ENCODE data around the gene GLI1.
A peak's percentile ranks its signal among the peaks of the same experiment; 100 is the strongest.
"Not testable (repeated sequence)": the region's sequence is repeated elsewhere in the genome, so short reads cannot be mapped to it uniquely, and the experiment has no call there.

GLI1 gene

DNA sequence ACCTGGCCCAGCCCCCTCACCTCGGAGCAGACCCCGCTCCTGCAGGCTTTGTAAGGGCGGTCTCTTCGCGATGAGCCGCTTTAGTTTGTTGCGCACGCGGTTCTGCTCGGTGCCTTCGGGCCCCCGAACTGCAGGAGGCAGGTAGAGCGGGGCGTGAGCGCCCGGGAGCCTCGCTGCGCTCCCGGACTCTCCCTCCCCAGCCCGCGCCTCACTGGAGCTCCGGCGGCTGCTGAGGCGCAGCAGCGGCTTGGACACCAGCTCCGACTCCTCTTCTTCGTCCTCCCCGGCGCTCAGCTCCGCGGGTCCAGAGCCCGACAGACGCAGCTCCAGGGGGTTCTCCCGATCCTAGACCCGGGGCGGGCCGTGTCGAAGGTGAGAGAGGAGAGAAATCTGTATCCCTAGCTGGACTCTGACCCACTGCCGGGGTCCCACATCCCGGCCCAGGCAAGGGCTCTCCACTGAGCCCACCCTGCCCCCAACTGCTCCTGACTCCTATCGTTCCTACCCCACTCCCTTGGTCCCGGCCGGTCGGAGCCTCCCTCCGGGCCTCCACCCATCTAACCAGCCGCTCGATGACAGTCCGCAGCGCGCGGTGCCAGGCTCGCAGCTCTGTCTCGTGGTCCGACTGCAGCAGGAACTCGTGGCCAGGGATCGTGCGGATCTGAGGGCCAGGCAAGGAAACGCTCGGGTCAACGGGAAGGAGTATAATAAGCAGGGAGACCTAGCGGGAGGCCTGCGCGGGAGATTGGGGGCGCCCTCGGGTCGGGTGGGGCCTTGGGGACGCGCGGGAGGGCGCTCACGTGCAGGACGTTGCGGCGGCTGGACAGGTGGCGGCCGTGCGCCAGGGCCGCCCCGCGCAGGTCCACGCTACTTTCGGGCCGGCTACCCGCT lies 15.9 kb downstream of the GLI1 start:
- DNase-seq (ENCODE audit: low read depth in 3 of 3), result no peak

DNA sequence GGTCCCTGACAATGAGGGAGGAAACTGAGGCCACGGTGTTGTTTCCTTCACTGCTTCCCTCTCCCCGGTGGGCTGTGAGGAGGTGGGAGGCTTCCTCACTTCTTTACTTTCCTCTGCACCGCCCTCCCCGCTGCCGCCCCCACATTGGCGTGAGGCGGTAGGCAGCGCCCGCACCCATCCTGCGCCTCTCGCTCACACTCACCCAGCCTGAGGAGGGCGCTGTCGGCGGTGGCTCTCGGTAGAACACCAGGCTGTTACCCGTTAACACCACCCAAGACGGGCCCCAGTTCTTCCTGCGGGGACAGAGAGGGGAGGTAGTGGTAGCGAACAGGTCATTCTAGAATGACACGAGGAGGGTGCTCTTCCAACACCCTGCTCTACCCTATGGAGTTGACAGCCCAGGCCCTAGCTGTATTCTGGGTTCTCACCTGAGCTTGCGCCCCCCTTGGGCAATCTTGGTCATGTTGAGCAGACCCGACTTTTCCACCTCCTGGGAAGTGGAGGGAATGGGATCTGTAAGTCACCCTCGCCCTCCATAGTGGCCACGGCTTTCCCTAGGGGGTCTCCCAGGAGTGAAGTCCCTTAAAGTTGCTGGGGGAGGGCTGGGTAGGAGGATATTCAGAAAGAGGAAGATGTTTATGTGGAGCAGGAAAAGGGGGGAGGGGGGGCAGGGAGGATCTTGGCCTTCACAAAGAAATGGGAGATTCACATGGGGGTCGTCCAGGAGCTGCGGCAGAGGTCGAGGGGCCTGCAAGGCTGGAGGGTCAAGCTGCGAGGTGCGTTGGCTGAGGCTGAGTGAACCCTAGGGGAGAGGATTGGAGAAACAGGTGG lies 16.8 kb downstream of the GLI1 start:
- peak in 2 of 3 experiments; percentile 48 to 53 for DNase-seq (ENCODE audit: low read depth in 3 of 3)

DNA sequence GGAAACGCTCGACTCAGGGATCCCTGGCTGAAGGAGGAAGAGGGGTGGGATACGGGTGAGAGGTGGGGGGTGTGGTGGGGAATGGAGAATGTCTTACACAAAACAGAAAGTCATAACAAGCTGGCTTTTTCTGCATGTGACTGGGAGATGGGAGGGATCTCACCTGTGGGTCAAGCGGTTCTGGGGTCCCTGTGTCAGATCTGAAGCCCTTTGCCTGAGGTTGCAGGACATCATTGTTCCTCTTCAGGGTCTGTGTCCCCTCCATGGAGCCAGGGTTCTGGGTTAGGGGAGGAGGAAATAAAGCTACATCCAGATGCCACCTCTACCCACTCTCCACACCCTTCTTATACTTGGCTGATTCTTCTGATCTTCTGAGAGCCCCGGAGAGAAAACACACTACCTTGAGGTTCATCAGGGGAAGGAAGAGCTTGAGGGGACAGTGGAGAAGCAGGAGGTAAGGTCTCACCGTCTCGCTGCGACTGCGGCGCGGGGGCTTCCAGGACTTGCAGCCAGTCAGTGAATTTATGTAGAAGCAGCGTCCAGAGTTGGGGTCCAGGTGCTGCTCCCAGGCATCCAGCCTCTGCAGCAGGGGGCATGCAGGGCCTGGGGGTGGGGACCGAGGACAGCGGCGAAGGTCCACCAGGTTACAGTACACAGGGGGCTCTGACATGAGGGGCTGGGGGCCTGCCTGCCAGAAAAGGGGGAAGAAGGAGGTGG lies 17.6 kb downstream of the GLI1 start:
- DNase-seq (ENCODE audit: low read depth in 3 of 3), result no peak

DNA sequence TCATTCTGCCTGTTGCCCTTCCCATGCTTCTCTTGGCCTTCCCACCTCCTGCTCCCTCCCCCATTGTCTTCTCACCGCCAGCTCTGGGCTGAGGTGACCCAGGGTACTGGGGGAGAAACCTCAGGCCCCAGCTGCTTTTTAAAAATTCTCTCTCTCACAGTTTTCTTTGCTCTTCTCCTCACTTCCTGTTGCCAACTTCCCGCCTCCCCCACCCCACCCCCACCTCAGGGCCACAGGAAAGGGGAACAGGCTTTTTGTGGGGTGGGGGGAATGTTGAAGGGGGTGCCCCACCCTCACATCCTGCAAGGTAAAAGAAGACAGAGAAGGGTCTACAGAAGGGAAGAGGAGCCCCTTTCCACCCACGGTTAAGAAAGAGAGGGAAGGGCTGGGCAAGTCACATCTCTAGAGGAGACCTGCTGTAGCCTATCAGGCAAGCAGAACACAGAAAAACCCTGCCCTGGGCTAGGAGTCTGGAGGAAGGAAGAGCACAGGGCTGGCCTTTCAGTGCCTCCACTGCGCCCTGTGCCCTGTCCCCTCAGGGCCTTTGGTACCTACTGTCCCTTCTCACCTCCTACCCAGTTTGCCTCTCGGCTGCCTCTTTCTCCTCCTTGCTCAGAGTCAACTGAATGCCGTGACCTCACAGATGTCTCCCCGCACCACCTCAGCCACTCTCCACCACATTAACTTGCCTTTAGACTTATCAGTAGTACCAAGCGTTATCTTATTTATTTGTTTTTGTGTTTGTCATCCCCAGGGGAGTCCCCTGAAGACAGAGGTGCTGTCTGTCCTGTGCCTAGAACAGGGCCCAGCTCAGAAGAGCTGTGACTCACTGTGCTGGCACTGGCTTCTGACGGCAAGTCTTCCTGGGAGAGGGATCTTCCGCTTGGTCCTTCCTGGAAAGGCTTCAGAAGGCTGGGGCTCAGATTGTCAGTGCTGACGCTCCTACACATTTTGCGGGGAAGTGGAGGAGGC lies 18.4 kb downstream of the GLI1 start:
- DNase-seq (ENCODE audit: low read depth in 3 of 3), result peak in 1 of 3 experiments; percentile 40

DNA sequence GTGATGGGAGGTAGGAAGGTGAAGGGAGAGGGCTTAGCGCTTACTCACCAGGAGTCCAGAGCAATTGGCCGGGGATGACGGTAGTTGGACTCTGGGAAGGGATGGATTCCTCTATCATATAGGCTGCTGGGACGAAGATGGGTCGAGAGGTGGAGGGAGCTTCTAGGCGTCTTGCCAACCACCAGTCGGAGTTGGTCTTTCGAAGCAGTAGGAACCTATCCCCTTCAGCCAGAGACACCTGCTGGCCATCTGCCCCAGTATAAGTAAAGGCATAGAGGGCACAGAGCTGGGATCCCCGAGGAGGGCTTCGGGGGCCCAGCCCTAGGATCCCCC lies 19.4 kb downstream of the GLI1 start:
- DNase-seq (ENCODE audit: low read depth in 3 of 3), result peak in 1 of 3 experiments; percentile 11

DNA sequence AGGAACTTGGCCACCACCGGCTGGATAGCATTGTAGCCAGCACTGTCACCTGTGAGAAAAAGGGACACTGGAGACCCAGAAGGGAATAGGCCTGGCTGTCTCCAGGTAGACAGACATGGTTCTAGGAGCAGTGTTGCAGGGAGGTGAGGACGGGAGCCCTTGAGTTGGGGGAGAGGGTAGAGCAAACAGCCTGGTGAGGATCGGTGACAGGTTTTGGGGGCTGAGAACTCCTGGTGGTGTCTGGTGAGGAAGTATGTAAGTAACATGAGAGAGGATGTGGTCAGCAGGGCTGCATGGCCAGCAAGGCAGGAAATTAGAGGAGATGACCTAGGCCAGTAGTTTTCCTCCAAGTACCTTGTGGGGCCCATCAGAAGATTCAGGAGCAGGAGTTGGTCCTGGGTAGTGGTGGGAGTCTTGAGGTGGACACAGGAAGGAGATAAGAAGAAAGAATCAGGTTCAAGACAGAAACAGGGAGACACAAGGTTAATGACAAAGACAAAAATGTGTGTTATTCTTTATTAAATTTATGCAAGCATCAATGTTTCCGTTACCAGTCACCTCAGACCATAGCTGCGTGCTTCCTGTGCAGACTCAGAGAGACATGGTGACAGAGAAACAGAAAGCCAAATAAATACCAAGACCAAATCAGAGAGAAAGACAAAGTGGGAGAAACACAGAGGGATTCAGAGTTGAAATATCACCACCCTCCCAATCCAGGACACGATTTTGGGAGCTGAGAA lies 20.0 kb downstream of the GLI1 start, which contains the start of gene ARHGAP9:
TSS of gene ARHGAP9 (minus strand) at position 491 of the 740 bp plus-strand sequence. CDS start at position 31, 460 bp downstream.
- peak in 1 of 3 experiments; percentile 22 for DNase-seq (ENCODE audit: low read depth in 3 of 3)

DNA sequence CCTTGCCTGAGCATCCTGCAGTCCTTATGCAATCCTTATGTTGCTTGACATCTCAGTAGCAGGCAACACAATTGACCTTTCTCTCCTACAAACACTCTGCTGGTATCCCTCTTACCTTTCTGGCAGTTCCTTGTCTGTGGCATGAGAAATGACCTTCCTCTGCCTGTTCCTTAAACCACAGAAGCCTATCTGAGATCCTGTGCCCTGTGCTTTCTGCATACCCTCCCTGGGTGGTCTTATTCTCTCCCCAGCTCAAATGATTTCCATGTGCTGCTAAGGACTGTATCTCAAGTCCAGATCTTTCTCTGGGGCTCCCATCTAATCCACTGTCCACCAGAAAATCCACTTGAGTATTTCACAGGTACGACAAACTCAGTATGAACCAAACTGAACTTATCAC lies 22.1 kb downstream of the GLI1 start:
- DNase-seq (ENCODE audit: low read depth in 3 of 3), result no peak

DNA sequence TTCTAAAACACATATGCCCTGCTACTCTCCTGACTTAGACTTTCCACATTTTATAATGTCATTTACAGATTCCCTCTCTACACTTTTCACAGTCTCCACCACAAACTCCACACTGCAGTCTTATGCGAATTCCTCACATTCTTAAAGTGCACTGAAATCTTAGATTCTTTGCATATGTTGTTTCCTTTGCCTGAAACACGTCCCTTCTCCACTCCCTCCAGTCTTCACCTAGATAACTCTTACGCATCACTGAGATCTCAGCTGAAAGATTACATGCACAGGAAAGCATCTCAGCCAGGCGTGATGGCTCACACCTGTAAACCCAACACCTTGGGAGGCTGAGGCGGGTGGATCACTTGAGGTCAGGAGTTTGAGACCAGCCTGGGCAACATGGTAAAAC lies 23.9 kb downstream of the GLI1 start:
- DNase-seq (ENCODE audit: low read depth in 3 of 3), result no peak

DNA sequence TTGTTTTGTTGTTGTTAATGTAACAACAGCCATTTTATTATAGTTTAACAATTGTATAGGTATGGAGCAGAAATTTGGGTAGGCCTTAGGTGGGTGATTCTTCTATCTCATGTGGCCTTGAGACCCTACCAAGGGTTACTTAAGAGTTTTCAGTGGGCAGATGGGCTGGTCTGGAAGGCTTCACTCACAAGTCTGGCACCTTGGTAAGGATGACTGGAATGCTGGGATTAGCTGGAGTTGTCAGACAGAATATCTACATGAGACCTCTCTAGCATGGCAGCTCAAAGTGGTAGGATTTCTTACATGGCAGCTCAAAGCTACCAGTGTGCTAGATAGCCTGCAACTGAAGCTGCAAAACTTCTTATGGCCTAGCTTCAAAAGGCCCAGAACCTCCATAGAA lies 26.1 kb downstream of the GLI1 start:
- DNase-seq (ENCODE audit: low read depth in 3 of 3), result no peak

DNA sequence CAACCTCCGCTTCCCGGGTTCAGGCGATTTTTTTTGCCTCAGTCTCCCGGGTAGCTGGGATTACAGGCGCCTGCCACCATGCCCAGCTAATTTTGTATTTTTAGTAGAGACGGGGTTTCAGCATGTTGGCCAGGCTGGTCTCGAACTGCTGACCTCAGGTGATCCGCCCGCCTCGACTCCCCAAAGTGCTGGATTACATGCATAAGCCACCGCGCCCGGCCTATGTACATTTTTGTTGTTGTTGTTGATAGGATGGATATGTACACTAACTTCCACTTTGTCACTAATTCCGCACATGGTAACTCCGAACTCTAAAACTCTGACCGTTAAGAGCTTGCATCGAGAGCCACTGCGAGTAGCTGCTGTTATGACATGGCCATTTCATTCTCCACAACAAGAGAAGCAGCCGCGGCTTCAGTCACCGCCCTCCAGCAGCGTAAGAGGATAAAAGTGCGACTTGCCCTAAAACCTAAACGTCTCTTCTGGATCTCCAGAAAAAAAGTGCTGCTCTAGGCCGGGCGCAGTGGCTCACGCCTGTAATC lies 27.5 kb downstream of the GLI1 start:
- DNase-seq (ENCODE audit: low read depth in 3 of 3), result no peak

DNA sequence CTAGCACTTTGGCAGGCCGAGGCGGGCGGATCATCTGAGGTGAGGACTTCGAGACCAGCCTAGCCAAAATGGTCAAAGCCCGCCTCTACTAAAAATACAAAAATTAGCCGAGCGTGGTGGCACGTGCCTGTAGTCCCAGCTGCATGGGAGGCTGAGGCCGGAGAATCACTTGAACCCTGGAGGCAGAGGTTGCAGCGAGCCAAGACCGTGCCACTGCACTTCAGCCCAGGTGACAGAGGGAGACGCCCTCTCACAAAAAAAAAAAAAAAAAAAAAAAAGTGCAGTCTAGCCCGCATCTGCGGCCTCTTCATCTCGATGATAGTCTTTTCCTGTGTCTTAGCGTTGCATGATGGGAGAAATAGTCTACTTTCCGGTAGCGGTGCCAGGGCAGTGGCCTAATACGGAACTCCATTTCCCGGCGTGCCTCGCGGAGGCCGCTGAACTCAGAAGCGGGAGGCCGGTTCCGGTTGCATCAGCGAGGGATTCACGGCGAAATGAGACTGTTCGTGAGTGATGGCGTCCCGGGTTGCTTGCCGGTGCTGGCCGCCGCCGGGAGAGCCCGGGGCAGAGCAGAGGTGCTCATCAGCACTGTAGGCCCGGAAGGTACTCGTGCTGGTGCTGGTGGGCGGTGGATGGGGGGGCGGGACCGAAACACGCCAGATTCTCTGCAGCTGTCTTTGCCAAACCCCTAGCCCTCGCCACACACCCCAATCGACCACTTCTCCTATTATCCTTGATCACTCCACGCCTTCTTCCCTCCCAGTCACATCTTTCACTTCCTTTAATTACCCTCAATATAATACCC lies 28.2 kb downstream of the GLI1 start, which contains the start of gene MARS1:
TSS of gene MARS1 (plus strand) at position 472 of the 805 bp plus-strand sequence. CDS start at position 495, 23 bp downstream.
- peak; percentile 69 to 86 (median 85) for DNase-seq (ENCODE audit: low read depth in 3 of 3)

DNA sequence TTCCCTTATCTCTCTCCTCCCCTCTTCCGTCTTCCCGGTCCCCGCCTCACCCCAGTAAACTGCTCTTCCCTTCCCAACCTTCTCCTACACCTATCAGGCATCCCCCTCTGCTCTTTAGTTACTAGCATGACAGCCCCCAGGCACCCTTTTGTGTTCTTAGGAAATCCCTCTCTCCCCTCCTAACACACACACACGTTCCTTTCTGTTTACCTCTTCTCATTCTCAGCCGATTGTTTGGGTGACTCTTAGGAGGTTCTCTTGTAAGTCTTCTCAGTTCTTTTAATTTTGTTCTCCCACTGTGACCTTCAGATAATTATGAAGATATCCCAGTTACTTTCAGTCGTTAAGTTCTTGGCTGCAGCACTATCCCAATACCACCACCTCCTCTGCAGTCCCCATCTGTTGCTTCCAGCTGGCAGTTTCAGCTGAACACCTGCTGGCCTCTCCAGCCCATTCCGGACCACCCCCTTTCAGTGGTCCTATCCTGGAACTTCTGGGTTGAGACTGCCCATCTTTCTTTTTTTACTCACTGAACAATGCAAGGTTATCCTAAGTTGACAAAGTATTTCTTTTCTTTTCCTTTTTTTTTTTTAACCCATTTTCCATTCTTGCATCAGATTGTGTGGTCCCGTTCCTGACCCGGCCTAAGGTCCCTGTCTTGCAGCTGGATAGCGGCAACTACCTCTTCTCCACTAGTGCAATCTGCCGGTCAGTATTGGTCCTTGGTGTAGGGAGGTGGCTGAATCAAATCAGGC lies 29.0 kb downstream of the GLI1 start:
- no peak for DNase-seq (ENCODE audit: low read depth in 3 of 3)

DNA sequence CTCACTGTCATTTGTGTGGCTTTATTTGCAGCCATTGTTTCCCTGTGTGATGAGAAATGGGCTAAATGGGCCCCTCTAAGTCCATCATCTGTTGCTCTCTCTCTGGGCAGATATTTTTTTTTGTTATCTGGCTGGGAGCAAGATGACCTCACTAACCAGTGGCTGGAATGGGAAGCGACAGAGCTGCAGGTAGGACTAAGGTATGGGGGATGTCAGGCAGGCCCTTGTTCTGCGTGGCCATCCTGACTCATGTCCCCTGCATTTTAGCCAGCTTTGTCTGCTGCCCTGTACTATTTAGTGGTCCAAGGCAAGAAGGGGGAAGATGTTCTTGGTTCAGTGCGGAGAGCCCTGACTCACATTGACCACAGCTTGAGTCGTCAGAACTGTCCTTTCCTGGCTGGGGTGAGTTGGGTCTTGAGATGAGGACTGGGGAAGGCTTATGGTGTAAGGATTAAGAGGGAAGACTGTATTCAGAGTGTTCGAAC lies 29.6 kb downstream of the GLI1 start:
- DNase-seq (ENCODE audit: low read depth in 3 of 3), result no peak

DNA sequence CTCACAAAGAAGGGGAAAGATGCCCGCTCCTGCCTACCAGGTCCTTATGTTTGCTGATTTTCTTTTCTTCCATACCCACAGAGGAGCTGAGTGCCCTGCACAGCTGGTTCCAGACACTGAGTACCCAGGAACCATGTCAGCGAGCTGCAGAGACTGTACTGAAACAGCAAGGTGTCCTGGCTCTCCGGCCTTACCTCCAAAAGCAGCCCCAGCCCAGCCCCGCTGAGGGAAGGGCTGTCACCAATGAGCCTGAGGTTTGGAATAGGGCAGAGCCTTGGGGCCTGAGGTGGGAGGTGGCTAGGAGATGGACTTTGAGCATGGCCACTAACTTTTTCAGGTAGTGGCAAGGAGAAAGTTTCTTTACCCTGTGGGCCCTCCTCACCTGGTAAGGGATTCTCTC lies 30.5 kb downstream of the GLI1 start:
- DNase-seq (ENCODE audit: low read depth in 3 of 3), result no peak

DNA sequence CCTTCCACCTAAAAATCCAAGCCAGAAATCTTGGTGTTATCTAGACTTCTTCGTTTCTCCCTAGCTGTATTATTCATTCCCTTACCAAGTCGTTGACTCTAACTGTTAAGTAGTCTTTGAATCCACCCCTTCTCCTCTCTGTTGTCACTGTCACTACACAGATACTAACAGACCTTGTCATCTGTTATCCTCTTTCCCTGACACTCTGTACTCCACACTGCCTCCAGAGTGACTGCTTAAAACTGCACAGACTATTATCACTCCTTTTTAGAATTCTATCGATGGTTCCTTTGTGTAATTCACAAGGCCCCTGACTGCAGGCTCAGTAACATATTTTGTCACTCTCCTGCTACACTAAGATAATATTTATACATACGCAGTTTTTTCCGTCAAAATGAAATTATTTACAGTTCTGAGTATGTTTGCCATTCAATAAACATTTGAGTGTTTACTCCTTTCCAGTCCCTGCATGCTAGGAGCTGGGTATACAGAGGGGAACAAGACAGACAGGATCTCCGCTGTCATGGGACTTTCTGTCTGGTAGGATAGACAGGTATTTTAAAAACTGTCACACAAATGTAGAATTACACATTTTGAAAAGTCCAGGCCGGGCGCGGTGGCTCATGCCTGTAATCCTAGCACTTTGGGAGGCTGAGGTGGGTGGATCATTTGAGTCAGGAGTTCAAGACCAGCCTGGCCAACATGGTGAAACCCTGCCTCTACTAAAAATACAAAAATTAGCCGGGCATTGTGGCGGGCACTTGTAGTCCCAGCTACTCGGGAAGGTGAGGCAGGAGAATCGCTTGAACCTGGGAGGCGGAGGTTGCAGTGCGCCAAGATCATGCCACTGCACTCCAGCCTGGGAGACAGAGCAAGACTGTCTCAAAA lies 32.1 kb downstream of the GLI1 start:
- no peak for DNase-seq (ENCODE audit: low read depth in 3 of 3)

DNA sequence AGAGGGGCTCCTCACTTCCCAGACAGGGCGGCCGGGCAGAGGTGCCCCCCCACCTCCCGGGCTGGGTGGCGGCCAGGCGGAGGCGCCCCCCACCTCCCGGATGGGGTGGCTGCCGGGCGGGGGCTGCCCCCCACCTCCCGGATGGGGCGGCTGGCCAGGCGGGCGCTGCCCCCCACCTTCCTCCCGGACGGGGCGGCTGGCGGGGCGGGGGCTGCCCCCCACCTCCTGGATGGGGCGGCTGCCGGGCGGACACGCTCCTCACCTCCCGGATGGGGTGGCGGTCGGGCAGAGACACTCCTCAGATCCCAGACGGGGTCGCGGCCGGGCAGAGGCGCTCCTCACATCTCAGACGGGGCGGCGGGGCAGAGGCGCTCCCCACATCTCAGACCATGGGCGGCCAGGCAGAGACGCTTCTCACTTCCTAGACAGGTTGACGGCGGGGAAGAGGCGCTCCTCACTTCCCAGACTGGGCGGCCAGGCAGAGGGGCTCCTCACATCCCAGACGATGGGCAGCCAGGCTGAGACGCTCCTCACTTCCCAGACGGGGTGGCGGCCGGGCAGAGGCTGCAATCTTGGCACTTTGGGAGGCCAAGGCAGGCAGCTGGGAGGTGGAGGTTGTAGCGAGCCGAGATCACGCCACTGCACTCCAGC lies 35.6 kb downstream of the GLI1 start:
- DNase-seq (ENCODE audit: low read depth in 3 of 3), result not testable (repeated sequence)

Data from stimulated activated CD4-positive, alpha-beta T cell treated with anti-CD3 and anti-CD28 coated beads, TNF-alpha, amount 100 ng/mL, for 4 hours (primary cell).